ENCODE data around the gene PCDHA4.
"Not testable (repeated sequence)": the region's sequence is repeated elsewhere in the genome, so short reads cannot be mapped to it uniquely, and the experiment has no call there.

PCDHA4 gene

GRCh38 chr5:140808889-140809291 lies 2.0 kb downstream of the PCDHA4 start:
- intact Hi-C loops (cut with DNase I): no loop called here

GRCh38 chr5:140821375-140822280 lies 14.8 kb downstream of the PCDHA4 start, which contains the start of gene PCDHA5:
Gene PCDHA5, plus strand, starts transcription at chr5:140821613.
- intact Hi-C loops (cut with DNase I): no loop called here
- peak in 6 of 10 donors; percentile 42 to 87 (median 65) for DNase-seq

More at GRCh38 chr5:140808889-140809291, 2.0 kb downstream of the PCDHA4 start:
- peak in 4 of 10 donors; percentile 24 to 80 (median 66) for DNase-seq

DNA sequence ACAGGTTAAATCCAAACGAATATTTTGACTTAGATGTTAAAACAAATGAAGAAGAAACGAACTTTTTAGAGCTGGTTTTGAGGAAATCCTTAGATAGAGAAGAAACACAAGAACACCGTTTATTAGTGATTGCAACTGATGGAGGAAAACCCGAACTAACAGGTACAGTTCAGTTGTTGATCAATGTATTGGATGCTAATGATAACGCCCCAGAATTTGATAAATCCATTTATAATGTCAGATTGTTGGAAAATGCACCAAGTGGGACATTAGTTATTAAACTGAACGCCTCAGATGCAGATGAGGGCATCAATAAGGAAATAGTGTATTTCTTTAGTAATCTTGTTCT lies 15.4 kb downstream of the PCDHA4 start:
- intact Hi-C loops (cut with DNase I): no loop called here

DNA sequence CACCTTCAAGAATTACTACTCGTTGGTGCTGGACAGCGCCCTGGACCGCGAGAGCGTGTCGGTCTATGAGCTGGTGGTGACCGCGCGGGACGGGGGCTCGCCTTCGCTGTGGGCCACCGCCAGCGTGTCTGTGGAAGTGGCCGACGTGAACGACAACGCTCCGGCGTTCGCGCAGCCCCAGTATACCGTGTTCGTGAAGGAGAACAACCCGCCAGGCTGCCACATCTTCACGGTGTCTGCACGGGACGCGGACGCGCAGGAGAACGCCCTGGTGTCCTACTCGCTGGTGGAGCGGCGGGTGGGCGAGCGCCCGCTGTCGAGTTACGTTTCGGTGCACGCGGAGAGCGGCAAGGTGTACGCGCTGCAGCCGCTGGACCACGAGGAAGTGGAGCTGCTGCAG lies 16.1 kb downstream of the PCDHA4 start:
- DNase-seq: peak in 1 of 10 donors; percentile 48
- intact Hi-C loops (cut with DNase I): not testable (repeated sequence)

More for the DNA sequence above, 15.4 kb downstream of the PCDHA4 start:
- DNase-seq: peak in 1 of 10 donors; percentile 28

DNA sequence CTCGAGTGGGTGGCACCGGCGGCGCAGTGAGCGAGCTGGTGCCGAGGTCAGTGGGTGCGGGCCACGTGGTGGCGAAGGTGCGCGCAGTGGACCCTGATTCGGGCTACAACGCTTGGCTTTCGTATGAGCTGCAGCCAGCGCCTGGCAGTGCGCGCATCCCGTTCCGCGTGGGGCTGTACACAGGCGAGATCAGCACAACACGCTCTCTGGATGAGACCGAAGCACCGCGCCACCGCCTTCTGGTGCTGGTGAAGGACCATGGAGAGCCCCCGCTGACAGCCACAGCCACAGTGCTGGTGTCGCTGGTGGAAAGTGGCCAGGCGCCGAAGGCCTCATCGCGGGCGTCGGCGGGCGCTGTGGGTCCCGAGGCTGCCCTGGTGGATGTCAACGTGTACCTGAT lies 16.6 kb downstream of the PCDHA4 start:
- intact Hi-C loops (cut with DNase I): no loop called here
- peak in 2 of 10 donors; percentile 61 to 82 for DNase-seq

DNA sequence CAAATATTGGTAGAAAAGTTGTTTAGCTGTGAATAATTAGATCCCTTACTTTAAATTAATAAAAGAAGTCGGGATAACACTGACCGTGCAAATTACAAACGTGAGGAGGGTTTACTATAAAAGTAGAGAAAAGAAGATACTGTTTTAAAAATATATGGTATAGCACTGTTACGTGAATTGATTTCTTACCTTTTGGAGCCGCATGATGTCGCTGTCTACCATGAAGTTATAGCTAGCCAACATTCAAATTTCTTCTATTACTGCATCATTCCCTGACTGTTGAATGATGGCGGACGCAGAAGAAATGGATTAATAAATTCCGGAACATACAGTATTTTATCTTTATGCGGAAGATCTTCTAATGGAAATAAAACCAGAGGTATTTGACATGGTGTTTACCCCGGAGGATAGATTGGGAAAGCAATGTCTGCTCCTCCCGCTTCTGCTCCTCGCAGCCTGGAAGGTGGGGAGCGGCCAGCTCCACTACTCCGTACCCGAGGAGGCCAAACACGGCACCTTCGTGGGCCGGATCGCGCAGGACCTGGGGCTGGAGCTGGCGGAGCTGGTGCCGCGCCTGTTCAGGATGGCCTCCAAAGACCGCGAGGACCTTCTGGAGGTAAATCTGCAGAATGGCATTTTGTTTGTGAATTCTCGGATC lies 21.0 kb downstream of the PCDHA4 start, which contains the start of gene PCDHA6:
Gene PCDHA6 (plus strand): TSS at position 257 of the 658 bp plus-strand sequence. CDS start 132 bp downstream, at position 389.
- no peak for DNase-seq

DNA sequence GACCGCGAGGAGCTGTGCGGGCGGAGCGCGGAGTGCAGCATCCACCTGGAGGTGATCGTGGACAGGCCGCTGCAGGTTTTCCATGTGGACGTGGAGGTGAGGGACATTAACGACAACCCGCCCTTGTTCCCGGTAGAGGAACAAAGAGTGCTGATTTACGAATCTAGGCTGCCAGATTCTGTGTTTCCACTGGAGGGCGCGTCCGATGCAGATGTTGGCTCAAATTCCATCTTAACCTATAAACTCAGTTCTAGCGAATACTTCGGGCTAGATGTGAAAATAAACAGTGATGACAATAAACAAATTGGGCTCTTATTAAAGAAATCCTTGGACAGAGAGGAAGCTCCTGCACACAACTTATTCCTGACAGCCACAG lies 21.5 kb downstream of the PCDHA4 start:
- intact Hi-C loops (cut with DNase I): no loop called here
- DNase-seq: no peak

More for the DNA sequence above, 21.0 kb downstream of the PCDHA4 start, which contains the start of gene PCDHA6:
- intact Hi-C loops (cut with DNase I): no loop called here

- peak in 3 of 10 donors; percentile 50 to 76 (median 59) for DNase-seq
- intact Hi-C loops (cut with DNase I): not testable (repeated sequence)
These were observed 22.9 kb downstream of the PCDHA4 start for GRCh38 chr5:140829511-140830501.

- intact Hi-C loops (cut with DNase I): no loop called here
- DNase-seq: no peak
These were observed 27.1 kb downstream of the PCDHA4 start, which contains the start of gene PCDHA7 for GRCh38 chr5:140833993-140834392. Gene PCDHA7, plus strand, starts transcription at chr5:140834269. Its CDS starts 115 bp downstream, at chr5:140834384.

- peak in 2 of 10 donors; percentile 57 for DNase-seq
- intact Hi-C loops (cut with DNase I): not testable (repeated sequence)
These were observed 27.7 kb downstream of the PCDHA4 start for GRCh38 chr5:140834439-140835008.

- intact Hi-C loops (cut with DNase I): no loop called here
- DNase-seq: peak in 2 of 10 donors; percentile 71 to 84
These were observed 29.0 kb downstream of the PCDHA4 start for GRCh38 chr5:140835622-140836510.

GRCh38 chr5:140840978-140841962 lies 34.4 kb downstream of the PCDHA4 start, which contains the start of gene PCDHA8:
Gene PCDHA8, plus strand, starts transcription at chr5:140841187. Its CDS starts 135 bp downstream, at chr5:140841322.
- DNase-seq: peak in 4 of 10 donors; percentile 53 to 82 (median 72)
- intact Hi-C loops (cut with DNase I): no loop called here

DNA sequence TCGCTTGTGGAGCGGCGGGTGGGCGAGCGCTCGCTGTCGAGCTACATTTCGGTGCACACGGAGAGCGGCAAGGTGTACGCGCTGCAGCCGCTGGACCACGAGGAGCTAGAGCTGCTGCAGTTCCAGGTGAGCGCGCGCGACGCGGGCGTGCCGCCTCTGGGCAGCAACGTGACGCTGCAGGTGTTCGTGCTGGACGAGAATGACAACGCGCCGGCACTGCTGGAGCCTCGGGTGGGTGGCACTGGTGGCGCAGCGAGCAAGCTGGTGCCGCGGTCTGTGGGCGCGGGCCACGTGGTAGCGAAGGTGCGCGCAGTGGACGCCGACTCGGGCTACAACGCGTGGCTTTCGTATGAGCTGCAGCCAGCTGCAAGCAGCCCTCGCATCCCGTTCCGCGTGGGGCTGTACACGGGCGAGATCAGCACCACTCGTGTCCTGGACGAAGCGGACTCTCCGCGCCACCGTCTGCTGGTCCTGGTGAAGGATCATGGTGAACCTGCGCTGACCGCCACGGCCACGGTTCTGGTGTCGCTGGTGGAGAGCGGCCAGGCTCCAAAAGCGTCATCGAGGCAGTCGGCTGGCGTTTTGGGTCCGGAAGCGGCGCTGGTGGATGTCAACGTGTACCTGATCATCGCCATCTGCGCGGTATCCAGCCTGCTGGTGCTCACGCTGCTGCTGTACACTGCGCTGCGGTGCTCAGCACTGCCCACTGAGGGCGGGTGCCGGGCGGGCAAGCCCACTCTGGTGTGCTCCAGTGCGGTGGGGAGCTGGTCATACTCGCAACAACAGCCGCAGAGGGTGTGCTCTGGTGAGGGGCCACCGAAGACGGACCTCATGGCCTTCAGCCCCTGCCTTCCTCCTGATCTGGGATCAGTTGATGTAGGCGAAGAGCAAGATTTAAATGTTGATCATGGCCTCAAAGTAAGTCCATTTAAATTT lies 36.2 kb downstream of the PCDHA4 start:
- DNase-seq: peak in 2 of 10 donors; percentile 55 to 74
- intact Hi-C loops (cut with DNase I): no loop called here

GRCh38 chr5:140848139-140849102 lies 41.6 kb downstream of the PCDHA4 start, which contains the start of gene PCDHA9:
Gene PCDHA9, plus strand, starts transcription at chr5:140848382. Its CDS starts 114 bp downstream, at chr5:140848496.
- DNase-seq: peak in 1 of 10 donors; percentile 55
- intact Hi-C loops (cut with DNase I): not testable (repeated sequence)

Measured in posterior cingulate gyrus (tissue), 11 donors.